IMR-90 (cell line): Measurements from ENCODE around the gene ZNF783. TPM values are rescaled to one million over a fixed set of nuclear protein-coding genes. Genes with fewer than 3 reads are reported as not detected.

Experiments
- ATAC-seq: fragments of 200-7000 bp; cut with Tn5 transposase; 2 replicates; pipeline ENCODE4 v1.9.1; 2020; ENCODE audit warnings: low read depth, mild to moderate bottlenecking, moderate library complexity
- BruUV-seq: library from RNA; stranded (reverse); fragments of 400-500 nt; replicated peaks from 2 replicates; lab custom pipeline; 2021; lab: Mats Ljungman, UMichigan
- CTCF ChIA-PET: fragments of 300-600 bp; formaldehyde crosslinking; extraction: SDS; loops from one replicate; lab custom pipeline; 2021; ENCODE audit warnings: antibody characterized with exemption; lab: Yijun Ruan, JAX
- POLR2A ChIA-PET: fragments of 300-600 bp; sonication (Branson Sonifier 250); formaldehyde crosslinking; loops from one replicate; lab custom pipeline; 2022; ENCODE audit warnings: antibody characterized with exemption; ENCODE audit not compliant: unreplicated experiment; lab: Charles Lee
- DNase-seq: peaks from one replicate; pipeline ENCODE4 v3.0.0; 2013
- H2AFZ ChIP-seq: replicated peaks from 2 replicates; pipeline ENCODE3; 2013; ENCODE audit warnings: low read length, mild to moderate bottlenecking; ENCODE audit not compliant: poor library complexity
- H2AK5ac ChIP-seq: 2 replicates; pipeline ENCODE4 v1.6.1; 2013; ENCODE audit warnings: low read depth, low read length, inconsistent platforms
- H2AK9ac ChIP-seq: replicated peaks from 2 replicates; pipeline ENCODE3; 2013; ENCODE audit warnings: mild to moderate bottlenecking, low read depth, low read length, moderate library complexity; ENCODE audit not compliant: poor library complexity
- H2BK120ac ChIP-seq: 2 replicates; pipeline ENCODE4 v1.6.1; 2013; ENCODE audit warnings: low read depth, low read length, inconsistent platforms
- H2BK15ac ChIP-seq: 3 replicates; pipeline ENCODE4 v1.6.1; 2013; ENCODE audit warnings: low read depth, low read length, inconsistent platforms
- H2BK20ac ChIP-seq: 2 replicates; pipeline ENCODE4 v1.6.1; 2013; ENCODE audit warnings: low read depth, mild to moderate bottlenecking, inconsistent platforms, low read length, moderate library complexity
- H2BK5ac ChIP-seq: 2 replicates; pipeline ENCODE4 v1.6.1; 2013; ENCODE audit warnings: mild to moderate bottlenecking, low read depth, low read length, inconsistent platforms; ENCODE audit not compliant: poor library complexity, severe bottlenecking
- H3K14ac ChIP-seq: replicated peaks from 2 replicates; pipeline ENCODE4 v1.6.1; 2013; ENCODE audit warnings: low read depth, low read length, inconsistent platforms
- H3K18ac ChIP-seq: 2 replicates; pipeline ENCODE4 v1.6.1; 2013; ENCODE audit warnings: low read depth, low read length, control low read depth
- H3K23ac ChIP-seq: 2 replicates; pipeline ENCODE4 v1.6.1; 2013; ENCODE audit warnings: low read depth, low read length, inconsistent platforms
- H3K27ac ChIP-seq: 2 replicates; pipeline ENCODE4 v1.5.1; 2013; ENCODE audit warnings: mild to moderate bottlenecking, control low read depth, low read length; ENCODE audit not compliant: insufficient read depth
- H3K27me3 ChIP-seq: 2 replicates; pipeline ENCODE4 v1.6.1; 2013; ENCODE audit warnings: low read length; ENCODE audit not compliant: control insufficient read depth, insufficient read depth
- H3K36me3 ChIP-seq: 2 replicates; pipeline ENCODE4 v1.6.1; 2013; ENCODE audit warnings: low read length, mixed read lengths; ENCODE audit not compliant: control insufficient read depth, insufficient read depth
- H3K4ac ChIP-seq: 2 replicates; pipeline ENCODE4 v1.6.1; 2013; ENCODE audit warnings: low read depth, low read length, inconsistent platforms
- H3K4me1 ChIP-seq: 2 replicates; pipeline ENCODE4 v1.6.1; 2013; ENCODE audit warnings: low read length, mixed read lengths; ENCODE audit not compliant: control insufficient read depth, insufficient read depth
- H3K4me2 ChIP-seq: 2 replicates; pipeline ENCODE4 v1.6.1; 2013; ENCODE audit warnings: low read depth, mild to moderate bottlenecking, control low read depth, low read length, moderate library complexity
- H3K4me3 ChIP-seq: 2 replicates; pipeline ENCODE4 v1.5.1; 2013; ENCODE audit warnings: low read depth, mild to moderate bottlenecking, control low read depth, low read length, moderate library complexity; ENCODE audit not compliant: insufficient read depth
- H3K56ac ChIP-seq: 2 replicates; pipeline ENCODE4 v1.6.1; 2013; ENCODE audit warnings: low read length, inconsistent platforms; ENCODE audit not compliant: insufficient read depth; ENCODE audit errors: extremely low read depth
- H3K79me1 ChIP-seq, 2 experiments: 2 replicates each; pipeline ENCODE4 v1.6.1; 2013; ENCODE audit warnings: low read length in 2 of 2, inconsistent platforms in 1 of 2, low read depth in 1 of 2
- H3K9ac ChIP-seq: 2 replicates; pipeline ENCODE4 v1.6.1; 2013; ENCODE audit warnings: low read depth, low read length, control low read depth
- H3K9me1 ChIP-seq: 2 replicates; pipeline ENCODE4 v1.6.1; 2013; ENCODE audit warnings: low read length, inconsistent platforms; ENCODE audit not compliant: insufficient read depth
- H3K9me3 ChIP-seq: 2 replicates; pipeline ENCODE4 v1.6.1; 2013; ENCODE audit warnings: low read length; ENCODE audit not compliant: control insufficient read depth, insufficient read depth
- H4K20me1 ChIP-seq: 2 replicates; pipeline ENCODE4 v1.6.1; 2013; ENCODE audit warnings: low read length, inconsistent platforms; ENCODE audit not compliant: insufficient read depth
- H4K5ac ChIP-seq: 2 replicates; pipeline ENCODE4 v1.6.1; 2013; ENCODE audit warnings: mild to moderate bottlenecking, low read depth, low read length, control low read depth
- H4K8ac ChIP-seq, 2 experiments: 2 replicates each; pipeline ENCODE4 v1.6.1; 2013; ENCODE audit warnings: low read depth in 2 of 2, low read length in 2 of 2, control low read depth in 1 of 2, inconsistent platforms in 1 of 2
- H4K91ac ChIP-seq: 2 replicates; pipeline ENCODE4 v1.6.1; 2013; ENCODE audit warnings: low read depth, low read length, inconsistent platforms; ENCODE audit not compliant: insufficient read depth
- BHLHE40 ChIP-seq: fragments of 150-350 bp; IDR thresholded peaks from 2 replicates; pipeline ENCODE4 v1.6.1; 2016; ENCODE audit warnings: mild to moderate bottlenecking, low read depth, low read length
- CHD1 ChIP-seq: IDR thresholded peaks from 2 replicates; pipeline ENCODE4 v1.6.1; 2012; ENCODE audit warnings: low read depth, low read length, improper control_type of control experiment
- CTCF ChIP-seq: conservative IDR thresholded peaks from 2 replicates; pipeline ENCODE4 v1.5.1; 2012; ENCODE audit warnings: mild to moderate bottlenecking, low read depth, low read length, improper control_type of control experiment
- FOS ChIP-seq: fragments of 150-350 bp; IDR thresholded peaks from 2 replicates; pipeline ENCODE4 v1.6.1; 2016; ENCODE audit warnings: low read depth, low read length
- MAFK ChIP-seq: IDR thresholded peaks from 2 replicates; pipeline ENCODE4 v1.6.1; 2012; ENCODE audit warnings: low read depth, low read length, improper control_type of control experiment
- MAZ ChIP-seq: IDR thresholded peaks from 2 replicates; pipeline ENCODE4 v1.6.1; 2012; ENCODE audit warnings: low read depth, mild to moderate bottlenecking, low read length, improper control_type of control experiment, moderate library complexity, borderline replicate concordance
- MXI1 ChIP-seq: IDR thresholded peaks from 2 replicates; pipeline ENCODE4 v1.6.1; 2012; ENCODE audit warnings: low read depth, mild to moderate bottlenecking, low read length, moderate library complexity, borderline replicate concordance
- POLR2A ChIP-seq: IDR thresholded peaks from 2 replicates; pipeline ENCODE4 v1.6.1; 2012; ENCODE audit warnings: mild to moderate bottlenecking, low read depth, low read length
- RCOR1 ChIP-seq: IDR thresholded peaks from 2 replicates; pipeline ENCODE4 v1.6.1; 2012; ENCODE audit warnings: mild to moderate bottlenecking, low read length, improper control_type of control experiment; ENCODE audit not compliant: insufficient replicate concordance
- RFX5 ChIP-seq: IDR thresholded peaks from 2 replicates; pipeline ENCODE4 v1.8.0; 2012; ENCODE audit warnings: low read depth, mild to moderate bottlenecking, low read length, moderate library complexity
- SMC3 ChIP-seq: fragments of 150-350 bp; IDR thresholded peaks from 2 replicates; pipeline ENCODE4 v1.6.1; 2016; ENCODE audit warnings: low read depth, mild to moderate bottlenecking, antibody characterized with exemption, low read length, moderate library complexity
- WGBS, 2 experiments: methylation state at CpG; one replicate each; pipeline versions ENCODE4 v1.1.5 to v1.1.7; 2013; ENCODE audit warnings: missing lambda C conversion rate in 2 of 2; ENCODE audit not compliant: insufficient read length in 1 of 2; ENCODE audit errors: extremely low coverage in 2 of 2; 5-methylcytosine and 5-hydroxymethylcytosine counted together
- dilution Hi-C: fragments of 300-500 bp; cut with HindIII; formaldehyde crosslinking; loops from one replicate; pipeline ENCODE4 v1.14.3; 2018; ENCODE audit warnings: low sequenced_read_pairs; ENCODE audit not compliant: unreplicated experiment
- in situ Hi-C: fragments of 300-500 bp; cut with MboI; formaldehyde crosslinking; loops from 3 replicates; pipeline ENCODE4 v1.14.3; 2019; ENCODE audit warnings: low sequenced_read_pairs, inconsistent platforms, mixed read lengths
- intact Hi-C: fragments of 100-400 bp; cut with micrococcal nuclease; formaldehyde crosslinking; loops from 2 replicates; pipeline ENCODE4 v1.10.0; 2022
- polyA plus RNA-seq, 3 experiments: library from polyadenylated mRNA; depleted of rRNA; stranded (reverse); fragments of >200 nt; gene quantifications; 2 replicates each; pipeline ENCODE4 v1.2.3, GENCODE V29; 2012; ENCODE audit warnings: low replicate concordance in 1 of 3
- total RNA-seq: library from RNA; depleted of rRNA; stranded (reverse); fragments of >200 nt; gene quantifications from 2 replicates; pipeline ENCODE4 v1.2.3, GENCODE V29; 2012
- TF ChIP-seq, protein P1 (sequence below): fragments of 150-350 bp; IDR thresholded peaks from 2 replicates; pipeline ENCODE4 v1.6.1; 2017; ENCODE audit warnings: mild to moderate bottlenecking, antibody characterized with exemption, low read length, low read depth
- TF ChIP-seq, protein P2 (sequence below): fragments of 150-350 bp; IDR thresholded peaks from 2 replicates; pipeline ENCODE4 v1.6.1; 2016; ENCODE audit warnings: low read depth, mild to moderate bottlenecking, low read length, moderate library complexity, borderline replicate concordance

ZNF783 gene
- total and polyA plus RNA-seq, 2 of the 4 experiments (the other 2 are of a cell fraction): 2.3 to 7.2 TPM

GRCh38 chr7:149307775-149308501 is 45.9 kb downstream of the ZNF783 start:
- Histone ChIP-seq H3K27ac (no peak overlapping the region), H3K4ac (no peak overlapping the region), H3K4me2 (no peak overlapping the region), H3K79me1 (no peaks in the 10 kb centered on the region), H2BK5ac (no peak overlapping the region), H4K5ac (no peak overlapping the region), H3K9me1 (no peaks in the 10 kb centered on the region), H2AK9ac (peak overlapping the region; percentile 45), H3K36me3 (no peaks in the 10 kb centered on the region), H3K9ac (no peak overlapping the region), H2BK120ac (no peak overlapping the region), H3K9me3 (no peaks in the 10 kb centered on the region), H4K20me1 (no peaks in the 10 kb centered on the region), H3K4me1 (no peaks in the 10 kb centered on the region), H3K4me3 (no peak overlapping the region), H3K23ac (no peak overlapping the region), H4K8ac (no peak overlapping the region), H2AK5ac (no peak overlapping the region), H2BK15ac (no peak overlapping the region), H2BK20ac (no peak overlapping the region), H2AFZ (peak overlapping the region; percentile 23), H3K18ac (no peak overlapping the region), H3K27me3 (no peaks in the 10 kb centered on the region; the same call in 1 of the 2 replicates), H3K56ac (no peak overlapping the region), H4K91ac (no peak overlapping the region), H3K14ac (no peak overlapping the region)
- intact Hi-C loops: no loop called here
- CTCF ChIA-PET: no interaction called here
- ATAC-seq (no peak), DNase-seq (no peak)
- in situ Hi-C loops: no loop called here
- dilution Hi-C loops: no loop called here
- no peak for TF ChIP-seq MAZ
- TF ChIP-seq, protein P1, sequence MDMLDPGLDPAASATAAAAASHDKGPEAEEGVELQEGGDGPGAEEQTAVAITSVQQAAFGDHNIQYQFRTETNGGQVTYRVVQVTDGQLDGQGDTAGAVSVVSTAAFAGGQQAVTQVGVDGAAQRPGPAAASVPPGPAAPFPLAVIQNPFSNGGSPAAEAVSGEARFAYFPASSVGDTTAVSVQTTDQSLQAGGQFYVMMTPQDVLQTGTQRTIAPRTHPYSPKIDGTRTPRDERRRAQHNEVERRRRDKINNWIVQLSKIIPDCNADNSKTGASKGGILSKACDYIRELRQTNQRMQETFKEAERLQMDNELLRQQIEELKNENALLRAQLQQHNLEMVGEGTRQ: no peak
- no peak for TF ChIP-seq BHLHE40
- no peak for TF ChIP-seq CHD1
- no peak for TF ChIP-seq SMC3
- no peak for TF ChIP-seq MXI1
- TF ChIP-seq FOS: no peak
- no peak for TF ChIP-seq RCOR1
- TF ChIP-seq, protein P2, sequence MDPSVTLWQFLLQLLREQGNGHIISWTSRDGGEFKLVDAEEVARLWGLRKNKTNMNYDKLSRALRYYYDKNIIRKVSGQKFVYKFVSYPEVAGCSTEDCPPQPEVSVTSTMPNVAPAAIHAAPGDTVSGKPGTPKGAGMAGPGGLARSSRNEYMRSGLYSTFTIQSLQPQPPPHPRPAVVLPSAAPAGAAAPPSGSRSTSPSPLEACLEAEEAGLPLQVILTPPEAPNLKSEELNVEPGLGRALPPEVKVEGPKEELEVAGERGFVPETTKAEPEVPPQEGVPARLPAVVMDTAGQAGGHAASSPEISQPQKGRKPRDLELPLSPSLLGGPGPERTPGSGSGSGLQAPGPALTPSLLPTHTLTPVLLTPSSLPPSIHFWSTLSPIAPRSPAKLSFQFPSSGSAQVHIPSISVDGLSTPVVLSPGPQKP: no peak
- no peak for TF ChIP-seq RFX5
- TF ChIP-seq POLR2A: no peak
- TF ChIP-seq CTCF: no peak
- TF ChIP-seq MAFK: no peak
- POLR2A ChIA-PET: no interaction called here
- BruUV-seq: no TSS peak
- no CpG with 5 or more reads among the region's 16 CpGs for WGBS, 2 experiments
